ENCODE data around the gene THNSL1. TPM values are rescaled to one million over a fixed set of nuclear protein-coding genes. Genes with fewer than 3 reads are reported as not detected.

The THNSL1 gene
- total and polyA plus RNA-seq, 9 of the 15 experiments (the other 6 are each of a cell fraction or from before 2014, with no cell fraction given), result 4.5 to 8.6 (median 6.3) TPM

DNA sequence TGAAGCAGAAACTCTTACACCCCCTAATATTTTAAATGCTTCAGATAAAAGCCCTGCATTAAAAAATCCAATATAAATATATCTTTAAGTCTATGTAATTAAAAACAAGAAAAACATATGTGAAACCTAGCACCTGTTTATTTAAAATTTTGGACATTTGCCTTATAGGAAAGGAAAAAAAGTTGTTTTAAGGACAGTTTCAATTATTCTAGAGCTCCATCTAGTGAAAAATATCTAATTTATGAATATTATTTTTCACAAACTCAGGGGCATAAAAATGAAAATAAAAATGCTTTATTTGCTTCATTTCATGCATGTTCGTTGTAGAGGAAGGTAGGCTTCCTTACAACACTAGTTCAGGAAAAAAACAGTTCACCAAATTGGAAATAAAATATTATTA, 26.5 kb upstream of the THNSL1 start (continued):
- TF ChIP-seq CHD4 (IDR thresholded peaks at IDR 0.05; ENCODE audit: insufficient read depth, insufficient replicate concordance, low read depth, low read length, poor library complexity, severe bottlenecking), result no peak
- peak; percentile 20 to 52; a peak in 3 of 4 replicates for TF ChIP-seq RAD21 (CRISPR knock-in tag; conservative IDR thresholded peaks at IDR 0.05 in 1 of 2, IDR thresholded peaks at IDR 0.05 in 1 of 2)
- TF ChIP-seq, protein P1, sequence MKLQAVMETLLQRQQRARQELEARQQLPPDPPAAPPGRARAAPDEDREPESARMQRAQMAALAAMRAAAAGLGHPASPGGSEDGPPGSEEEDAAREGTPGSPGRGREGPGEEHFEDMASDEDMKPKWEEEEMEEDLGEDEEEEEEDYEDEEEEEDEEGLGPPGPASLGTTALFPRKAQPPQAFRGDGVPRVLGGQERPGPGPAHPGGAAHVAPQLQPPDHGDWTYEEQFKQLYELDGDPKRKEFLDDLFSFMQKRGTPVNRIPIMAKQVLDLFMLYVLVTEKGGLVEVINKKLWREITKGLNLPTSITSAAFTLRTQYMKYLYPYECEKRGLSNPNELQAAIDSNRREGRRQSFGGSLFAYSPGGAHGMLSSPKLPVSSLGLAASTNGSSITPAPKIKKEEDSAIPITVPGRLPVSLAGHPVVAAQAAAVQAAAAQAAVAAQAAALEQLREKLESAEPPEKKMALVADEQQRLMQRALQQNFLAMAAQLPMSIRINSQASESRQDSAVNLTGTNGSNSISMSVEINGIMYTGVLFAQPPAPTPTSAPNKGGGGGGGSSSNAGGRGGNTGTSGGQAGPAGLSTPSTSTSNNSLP (IDR thresholded peaks at IDR 0.05; ENCODE audit: borderline replicate concordance, low read depth, low read length), result 0 out of 2 replicates have a peak, but pooled peaks have one; percentile 14
- TF ChIP-seq POLR2AphosphoS2 (IDR thresholded peaks at IDR 0.05; ENCODE audit: low read length), result no peak
- no peak for TF ChIP-seq C11orf30 (IDR thresholded peaks at IDR 0.05; ENCODE audit: low read depth)

DNA sequence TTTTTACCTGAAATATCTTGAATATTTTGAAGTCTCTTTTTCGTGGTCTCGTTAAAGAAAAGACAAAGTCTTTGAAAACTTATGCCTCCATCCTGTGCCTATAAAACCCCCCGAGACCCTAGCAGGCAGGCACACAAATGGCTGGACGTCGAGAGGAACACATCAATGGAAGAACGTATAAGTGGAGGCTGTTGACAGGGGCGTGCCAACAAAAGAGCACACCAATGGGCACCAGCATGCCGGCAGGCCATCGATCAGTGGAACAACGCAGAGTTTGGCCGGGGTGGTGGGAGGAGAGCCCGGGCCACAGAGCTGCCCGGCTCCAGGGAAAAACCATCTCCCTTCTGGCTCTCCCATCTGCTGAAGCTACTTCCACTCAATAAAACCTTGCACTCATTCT, 25.1 kb upstream of the THNSL1 start:
- CTCF ChIA-PET (ENCODE audit: low intra/inter-chr PET ratio), result no interaction called here
- FAIRE-seq (no peak), ATAC-seq (no peak), DNase-seq (ENCODE audit: extremely low read depth in 1 of 4, low spot score in 3 of 4) (no peak)
- Histone ChIP-seq H3K4me3 (no peak overlapping the region), H2AFZ (ENCODE audit: low read depth, low read length) (peak overlapping the region; percentile 25; the same call in 1 of the 2 replicates), H3K9me1 (ENCODE audit: control insufficient read depth, insufficient read depth, low read length) (no peaks in the 10 kb centered on the region), H3K36me3 (ENCODE audit: control insufficient read depth, insufficient read depth, low read length) (no peaks in the 10 kb centered on the region), H3K4me2 (ENCODE audit: insufficient read depth, low read length) (no peak overlapping the region), H3K9ac (ENCODE audit: insufficient read depth in 1 of 2, low read depth in 2 of 2, low read length in 2 of 2) (no peak overlapping the region), H3K27me3 (ENCODE audit: control insufficient read depth in 2 of 2, insufficient read depth in 2 of 2, low read length in 2 of 2) (no peaks in the 10 kb centered on the region), H3K27ac (ENCODE audit: extremely low read depth, low read depth, low read length) (no peak overlapping the region), H3K4me1 (replicated peaks in 1 of 2; ENCODE audit: control insufficient read depth in 2 of 2, insufficient read depth in 2 of 2, low read length in 2 of 2) (peaks cover 9 to 11% of the 10 kb centered on the region in 2 experiments), H3K9me3 (replicated peaks; ENCODE audit: control insufficient read depth, insufficient read depth, low read depth, low read length) (no peaks in the 10 kb centered on the region), H4K20me1 (replicated peaks; ENCODE audit: control insufficient read depth, insufficient read depth, low read length) (no peaks in the 10 kb centered on the region), H3K79me2 (ENCODE audit: control insufficient read depth, insufficient read depth, low read length) (no peaks in the 10 kb centered on the region)
- 70% methylated on average over 13 of the region's 13 CpGs for WGBS (ENCODE audit: insufficient coverage, low coverage, missing lambda C conversion rate)
- in situ Hi-C loops (cut with MboI), result no loop called here
- intact Hi-C loops (cut with micrococcal nuclease), result loop anchor here (2.0 kb wide), 2 partner anchors 348 to 374 kb away; no protein-coding TSS in a partner anchor
- POLR2A ChIA-PET, result no interaction called here
- BruUV-seq (replicated peaks), result no TSS peak
- TF ChIP-seq U2AF1 (optimal IDR thresholded peaks at IDR 0.05; ENCODE audit: low read depth, low read length), result no peak
- TF ChIP-seq, protein P2, sequence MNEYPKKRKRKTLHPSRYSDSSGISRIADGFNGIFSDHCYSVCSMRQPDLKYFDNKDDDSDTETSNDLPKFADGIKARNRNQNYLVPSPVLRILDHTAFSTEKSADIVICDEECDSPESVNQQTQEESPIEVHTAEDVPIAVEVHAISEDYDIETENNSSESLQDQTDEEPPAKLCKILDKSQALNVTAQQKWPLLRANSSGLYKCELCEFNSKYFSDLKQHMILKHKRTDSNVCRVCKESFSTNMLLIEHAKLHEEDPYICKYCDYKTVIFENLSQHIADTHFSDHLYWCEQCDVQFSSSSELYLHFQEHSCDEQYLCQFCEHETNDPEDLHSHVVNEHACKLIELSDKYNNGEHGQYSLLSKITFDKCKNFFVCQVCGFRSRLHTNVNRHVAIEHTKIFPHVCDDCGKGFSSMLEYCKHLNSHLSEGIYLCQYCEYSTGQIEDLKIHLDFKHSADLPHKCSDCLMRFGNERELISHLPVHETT (CRISPR knock-in tag; conservative IDR thresholded peaks at IDR 0.05 in 1 of 2, IDR thresholded peaks at IDR 0.05 in 1 of 2), result no peak
- no peak for TF ChIP-seq RB1 (IDR thresholded peaks at IDR 0.05; ENCODE audit: low read depth)
- no peak for TF ChIP-seq ZNF79 (CRISPR knock-in tag; IDR thresholded peaks at IDR 0.05; ENCODE audit: low read depth)
- no peak for TF ChIP-seq KDM5B (IDR thresholded peaks at IDR 0.05; ENCODE audit: insufficient replicate concordance, low read depth, low read length)
- no peak for TF ChIP-seq KDM4B (IDR thresholded peaks at IDR 0.05; ENCODE audit: borderline replicate concordance in 2 of 2, low read depth in 1 of 2)
- no peak for TF ChIP-seq CREBBP (IDR thresholded peaks at IDR 0.05; ENCODE audit: low read depth, low read length)
- TF ChIP-seq, protein P3, sequence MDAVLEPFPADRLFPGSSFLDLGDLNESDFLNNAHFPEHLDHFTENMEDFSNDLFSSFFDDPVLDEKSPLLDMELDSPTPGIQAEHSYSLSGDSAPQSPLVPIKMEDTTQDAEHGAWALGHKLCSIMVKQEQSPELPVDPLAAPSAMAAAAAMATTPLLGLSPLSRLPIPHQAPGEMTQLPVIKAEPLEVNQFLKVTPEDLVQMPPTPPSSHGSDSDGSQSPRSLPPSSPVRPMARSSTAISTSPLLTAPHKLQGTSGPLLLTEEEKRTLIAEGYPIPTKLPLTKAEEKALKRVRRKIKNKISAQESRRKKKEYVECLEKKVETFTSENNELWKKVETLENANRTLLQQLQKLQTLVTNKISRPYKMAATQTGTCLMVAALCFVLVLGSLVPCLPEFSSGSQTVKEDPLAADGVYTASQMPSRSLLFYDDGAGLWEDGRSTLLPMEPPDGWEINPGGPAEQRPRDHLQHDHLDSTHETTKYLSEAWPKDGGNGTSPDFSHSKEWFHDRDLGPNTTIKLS (IDR thresholded peaks at IDR 0.05; ENCODE audit: borderline replicate concordance, low read depth), result no peak
- TF ChIP-seq MCM2 (IDR thresholded peaks at IDR 0.05; ENCODE audit: low read depth), result no peak
